ENCODE data around the gene CYP2B6. TPM values are rescaled to one million over a fixed set of nuclear protein-coding genes. Genes with fewer than 3 reads are reported as not detected.

CYP2B6 gene
- total RNA-seq (2012; rRNA removed), result not detected in 2 replicates

DNA sequence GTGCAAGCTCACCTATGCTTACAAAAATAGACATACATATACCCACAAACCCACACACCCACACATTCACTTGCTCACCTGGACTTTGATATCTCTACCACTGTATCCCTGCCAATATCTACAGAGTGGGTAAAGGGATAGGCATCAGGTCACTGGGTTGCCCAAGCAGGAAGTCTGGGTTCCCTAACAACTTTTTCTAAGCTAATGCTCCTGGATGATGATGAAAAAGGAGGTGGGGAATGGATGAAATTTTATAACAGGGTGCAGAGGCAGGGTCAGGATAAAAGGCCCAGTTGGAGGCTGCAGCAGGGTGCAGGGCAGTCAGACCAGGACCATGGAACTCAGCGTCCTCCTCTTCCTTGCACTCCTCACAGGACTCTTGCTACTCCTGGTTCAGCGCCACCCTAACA, at the start of gene CYP2B6:
TSS of gene CYP2B6 (plus strand) at position 311 of the 410 bp plus-strand sequence. CDS start at position 335, 24 bp downstream.
- H3K4me3 ChIP-seq (ENCODE audit: low read length), result no peak within 1 kb of the TSS
- no peak within 1 kb of the TSS for H3K9ac ChIP-seq (ENCODE audit: low read depth, low read length)
- H3K4me2 ChIP-seq (ENCODE audit: low read length), result no peak within 1 kb of the TSS
- no peaks in the 10 kb centered on the region for H3K27me3 ChIP-seq (ENCODE audit: control insufficient read depth, insufficient read depth, low read length)
- no peaks in the 10 kb centered on the region for H3K4me1 ChIP-seq (ENCODE audit: control insufficient read depth, insufficient read depth, low read length)
- no peaks in the 10 kb centered on the region for H3K9me3 ChIP-seq (replicated peaks; ENCODE audit: low read length)
- H3K36me3 ChIP-seq (ENCODE audit: insufficient read depth, low read length), result no peaks in the 10 kb centered on the region

DNA sequence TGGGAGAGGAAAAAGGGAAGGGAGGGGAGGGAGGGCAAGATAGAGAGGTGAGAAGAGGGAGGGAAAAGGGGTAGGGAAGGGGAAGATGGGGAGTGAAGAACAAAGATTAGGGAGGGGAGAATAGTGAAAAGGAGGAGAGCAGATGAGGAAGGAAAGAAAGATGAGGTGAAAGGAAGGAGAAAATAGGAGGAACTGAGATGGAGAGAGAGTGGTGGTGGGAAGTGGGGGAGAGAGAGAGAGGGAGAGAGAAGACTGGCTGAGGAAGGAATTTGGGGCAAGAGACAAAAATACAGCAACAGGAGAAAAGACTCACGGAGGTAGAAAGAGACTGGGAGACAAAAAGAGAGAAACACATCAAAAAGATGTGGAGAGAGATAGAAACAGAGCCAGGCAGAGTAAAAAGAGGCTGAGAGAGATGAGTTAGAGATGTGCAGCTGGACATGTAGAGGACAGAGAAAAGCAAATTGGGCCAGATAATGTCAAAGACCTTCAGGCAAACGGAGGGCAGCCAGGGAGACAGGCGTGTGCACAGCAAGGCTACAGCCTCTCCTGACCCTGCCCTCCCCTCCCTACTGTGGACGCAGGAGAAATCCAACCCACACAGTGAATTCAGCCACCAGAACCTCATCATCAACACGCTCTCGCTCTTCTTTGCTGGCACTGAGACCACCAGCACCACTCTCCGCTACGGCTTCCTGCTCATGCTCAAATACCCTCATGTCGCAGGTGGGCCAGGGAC, 49.4 kb upstream of the CYP2B6 start:
- H3K9me3 ChIP-seq (replicated peaks; ENCODE audit: low read length), result no peaks in the 10 kb centered on the region
- H3K27me3 ChIP-seq (ENCODE audit: control insufficient read depth, insufficient read depth, low read length), result peaks cover 3% of the 10 kb centered on the region
- no peak overlapping the region for H3K4me2 ChIP-seq (ENCODE audit: low read length)
- H3K4me3 ChIP-seq (ENCODE audit: low read length), result no peak overlapping the region
- H3K4me1 ChIP-seq (ENCODE audit: control insufficient read depth, insufficient read depth, low read length), result no peaks in the 10 kb centered on the region
- no peak overlapping the region for H3K9ac ChIP-seq (ENCODE audit: low read depth, low read length)
- H3K36me3 ChIP-seq (ENCODE audit: insufficient read depth, low read length), result no peaks in the 10 kb centered on the region

DNA sequence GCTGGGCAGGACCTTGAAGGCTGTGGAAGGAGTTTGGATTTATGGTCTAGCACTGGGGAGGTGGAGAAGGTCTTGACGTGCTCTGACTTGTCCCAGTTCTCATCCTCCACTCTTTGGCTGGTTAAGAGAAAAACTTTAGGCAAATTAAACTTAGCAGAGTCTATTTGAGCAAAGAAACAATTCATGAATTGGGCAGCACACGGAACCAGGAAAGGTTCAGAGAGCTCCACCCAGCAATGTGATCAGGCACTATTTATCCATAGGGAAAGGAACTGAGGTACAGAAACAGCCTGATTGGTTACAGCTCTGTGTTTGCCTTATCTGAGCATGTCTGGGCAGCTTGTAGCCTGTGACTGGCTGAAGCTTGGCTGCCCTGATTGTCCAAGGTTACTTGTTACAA, 45.4 kb upstream of the CYP2B6 start:
- H3K4me3 ChIP-seq (ENCODE audit: low read length), result no peak overlapping the region
- no peaks in the 10 kb centered on the region for H3K9me3 ChIP-seq (replicated peaks; ENCODE audit: low read length)
- no peak overlapping the region for H3K4me2 ChIP-seq (ENCODE audit: low read length)
- H3K27me3 ChIP-seq (ENCODE audit: control insufficient read depth, insufficient read depth, low read length), result no peaks in the 10 kb centered on the region
- no peaks in the 10 kb centered on the region for H3K36me3 ChIP-seq (ENCODE audit: insufficient read depth, low read length)
- no peak overlapping the region for H3K9ac ChIP-seq (ENCODE audit: low read depth, low read length)
- no peaks in the 10 kb centered on the region for H3K4me1 ChIP-seq (ENCODE audit: control insufficient read depth, insufficient read depth, low read length)

DNA sequence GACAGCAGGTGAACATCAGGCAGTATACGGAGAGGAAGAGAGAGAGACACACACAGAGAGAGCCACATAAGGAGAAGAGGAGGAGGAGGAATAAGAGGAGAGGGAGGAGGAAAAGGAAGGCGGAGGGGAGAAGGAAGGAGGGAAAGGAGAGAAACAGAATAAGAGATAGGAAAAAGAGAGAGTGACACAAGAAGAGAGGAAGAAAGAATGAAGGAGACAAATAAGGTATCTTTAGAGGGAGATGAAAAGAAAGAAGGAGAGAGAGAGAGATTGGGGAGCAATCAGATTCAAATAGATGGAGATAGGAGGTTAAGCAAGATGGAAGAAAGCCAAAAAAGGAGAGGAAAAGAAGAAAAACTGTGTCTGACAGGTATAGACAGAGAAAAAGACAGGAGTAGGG, 44.0 kb upstream of the CYP2B6 start:
- Histone ChIP-seq H3K9me3 (replicated peaks; ENCODE audit: low read length) (no peaks in the 10 kb centered on the region), H3K4me2 (ENCODE audit: low read length) (no peak overlapping the region), H3K36me3 (ENCODE audit: insufficient read depth, low read length) (no peaks in the 10 kb centered on the region), H3K9ac (ENCODE audit: low read depth, low read length) (no peak overlapping the region), H3K27me3 (ENCODE audit: control insufficient read depth, insufficient read depth, low read length) (no peaks in the 10 kb centered on the region), H3K4me1 (ENCODE audit: control insufficient read depth, insufficient read depth, low read length) (no peaks in the 10 kb centered on the region), H3K4me3 (ENCODE audit: low read length) (no peak overlapping the region)

DNA sequence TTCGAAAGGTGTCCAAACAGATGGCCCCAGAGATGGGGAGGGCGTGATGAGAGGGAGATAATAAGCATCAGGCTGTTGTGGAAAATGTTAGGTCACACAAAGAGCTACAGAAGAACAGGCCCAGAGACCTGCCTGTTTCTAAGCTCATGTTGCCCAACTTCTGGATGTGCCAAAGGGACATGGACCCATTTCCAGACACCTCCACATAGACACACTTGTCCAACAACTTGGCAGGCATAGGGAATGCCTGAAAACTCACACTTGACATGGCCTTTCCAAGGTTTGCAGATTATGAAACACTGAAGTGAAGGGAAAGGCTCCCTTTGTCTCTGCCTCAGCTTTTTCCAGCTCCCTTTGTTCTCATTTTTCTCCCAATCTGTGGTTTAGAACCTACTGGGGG, 43.5 kb upstream of the CYP2B6 start:
- Histone ChIP-seq H3K27me3 (ENCODE audit: control insufficient read depth, insufficient read depth, low read length) (no peaks in the 10 kb centered on the region), H3K36me3 (ENCODE audit: insufficient read depth, low read length) (no peaks in the 10 kb centered on the region), H3K9me3 (replicated peaks; ENCODE audit: low read length) (no peaks in the 10 kb centered on the region), H3K4me3 (ENCODE audit: low read length) (no peak overlapping the region), H3K4me1 (ENCODE audit: control insufficient read depth, insufficient read depth, low read length) (no peaks in the 10 kb centered on the region), H3K4me2 (ENCODE audit: low read length) (no peak overlapping the region), H3K9ac (ENCODE audit: low read depth, low read length) (no peak overlapping the region)

DNA sequence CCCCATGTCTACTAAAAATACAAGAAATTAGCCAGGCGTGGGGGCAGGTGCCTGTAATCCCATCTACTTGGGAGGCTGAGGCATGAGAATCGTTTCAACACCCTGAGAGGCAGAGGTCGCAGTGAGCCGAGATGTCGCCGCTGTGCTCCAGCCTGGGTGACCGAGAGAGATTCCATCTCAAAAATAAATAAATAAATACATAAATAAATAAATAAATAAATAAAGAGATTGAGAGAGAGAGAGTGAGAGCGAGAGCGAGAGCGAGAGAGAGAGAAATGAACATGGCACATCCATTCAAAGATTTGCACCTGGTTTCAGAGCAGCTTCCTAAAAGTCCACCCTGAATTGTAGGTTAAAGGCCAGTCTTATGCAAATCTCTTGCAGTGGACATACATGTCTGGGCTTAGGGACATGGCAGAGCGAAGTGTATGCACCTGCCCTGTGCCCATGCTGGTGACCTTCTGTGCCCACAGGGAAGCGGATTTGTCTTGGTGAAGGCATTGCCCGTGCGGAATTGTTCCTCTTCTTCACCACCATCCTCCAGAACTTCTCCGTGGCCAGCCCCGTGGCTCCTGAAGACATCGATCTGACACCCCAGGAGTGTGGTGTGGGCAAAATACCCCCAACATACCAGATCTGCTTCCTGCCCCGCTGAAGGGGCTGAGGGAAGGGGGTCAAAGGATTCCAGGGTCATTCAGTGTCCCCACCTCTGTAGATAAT, 42.3 kb upstream of the CYP2B6 start:
- no peaks in the 10 kb centered on the region for H3K27me3 ChIP-seq (ENCODE audit: control insufficient read depth, insufficient read depth, low read length)
- H3K4me2 ChIP-seq (ENCODE audit: low read length), result no peak overlapping the region
- H3K36me3 ChIP-seq (ENCODE audit: insufficient read depth, low read length), result no peaks in the 10 kb centered on the region
- peaks cover 3% of the 10 kb centered on the region for H3K9me3 ChIP-seq (replicated peaks; ENCODE audit: low read length)
- no peak overlapping the region for H3K4me3 ChIP-seq (ENCODE audit: low read length)
- no peaks in the 10 kb centered on the region for H3K4me1 ChIP-seq (ENCODE audit: control insufficient read depth, insufficient read depth, low read length)
- H3K9ac ChIP-seq (ENCODE audit: low read depth, low read length), result no peak overlapping the region

DNA sequence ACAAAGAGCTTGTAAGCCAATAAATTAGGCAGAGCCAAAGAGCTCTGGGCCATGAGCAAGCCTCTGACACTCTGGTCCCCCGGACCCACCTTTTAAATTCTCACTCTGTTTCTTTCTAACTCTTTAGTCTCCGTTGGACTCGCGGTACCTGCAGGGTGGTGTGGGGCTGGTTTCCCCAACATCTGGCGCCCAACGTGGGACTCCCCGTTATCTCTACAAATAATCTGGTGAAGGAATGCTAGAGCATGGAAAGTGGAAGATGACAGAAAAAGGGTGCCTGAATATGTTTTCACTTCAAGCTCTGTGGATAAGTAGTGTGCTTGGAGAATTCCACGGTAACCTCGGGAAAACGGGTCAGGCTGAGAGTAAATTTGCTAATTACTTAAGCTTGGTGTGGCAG, 36.5 kb upstream of the CYP2B6 start:
- H3K4me2 ChIP-seq (ENCODE audit: low read length), result no peak overlapping the region
- H3K4me1 ChIP-seq (ENCODE audit: control insufficient read depth, insufficient read depth, low read length), result no peaks in the 10 kb centered on the region
- no peaks in the 10 kb centered on the region for H3K36me3 ChIP-seq (ENCODE audit: insufficient read depth, low read length)
- H3K27me3 ChIP-seq (ENCODE audit: control insufficient read depth, insufficient read depth, low read length), result no peaks in the 10 kb centered on the region
- H3K4me3 ChIP-seq (ENCODE audit: low read length), result no peak overlapping the region
- no peak overlapping the region for H3K9ac ChIP-seq (ENCODE audit: low read depth, low read length)
- H3K9me3 ChIP-seq (replicated peaks; ENCODE audit: low read length), result peaks cover 17% of the 10 kb centered on the region

DNA sequence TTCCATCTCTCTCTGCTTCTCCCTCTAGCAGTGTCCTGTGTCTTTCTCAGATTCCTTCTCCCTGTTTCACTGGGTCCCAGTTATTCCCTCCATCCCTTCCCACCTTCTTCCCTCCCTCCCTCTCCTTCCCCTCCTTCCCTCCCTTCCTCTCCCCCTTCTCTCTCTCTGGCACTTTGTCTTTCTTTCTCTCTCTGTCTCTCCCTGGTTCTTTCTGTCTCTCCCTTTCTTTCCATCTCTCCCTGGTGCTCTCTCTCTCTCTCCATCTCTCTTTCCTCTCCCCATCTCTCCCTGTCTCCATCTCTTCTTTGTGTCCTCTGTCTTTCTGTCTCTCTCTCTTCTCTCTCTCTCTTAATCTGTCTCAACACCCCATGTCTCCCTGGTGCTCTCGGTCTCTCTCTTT, 31.7 kb upstream of the CYP2B6 start:
- Histone ChIP-seq H3K4me2 (ENCODE audit: low read length) (no peak overlapping the region), H3K27me3 (ENCODE audit: control insufficient read depth, insufficient read depth, low read length) (peaks cover 7% of the 10 kb centered on the region), H3K9ac (ENCODE audit: low read depth, low read length) (no peak overlapping the region), H3K4me3 (ENCODE audit: low read length) (no peak overlapping the region), H3K4me1 (ENCODE audit: control insufficient read depth, insufficient read depth, low read length) (no peaks in the 10 kb centered on the region), H3K36me3 (ENCODE audit: insufficient read depth, low read length) (no peaks in the 10 kb centered on the region), H3K9me3 (replicated peaks; ENCODE audit: low read length) (peaks cover 8% of the 10 kb centered on the region)

DNA sequence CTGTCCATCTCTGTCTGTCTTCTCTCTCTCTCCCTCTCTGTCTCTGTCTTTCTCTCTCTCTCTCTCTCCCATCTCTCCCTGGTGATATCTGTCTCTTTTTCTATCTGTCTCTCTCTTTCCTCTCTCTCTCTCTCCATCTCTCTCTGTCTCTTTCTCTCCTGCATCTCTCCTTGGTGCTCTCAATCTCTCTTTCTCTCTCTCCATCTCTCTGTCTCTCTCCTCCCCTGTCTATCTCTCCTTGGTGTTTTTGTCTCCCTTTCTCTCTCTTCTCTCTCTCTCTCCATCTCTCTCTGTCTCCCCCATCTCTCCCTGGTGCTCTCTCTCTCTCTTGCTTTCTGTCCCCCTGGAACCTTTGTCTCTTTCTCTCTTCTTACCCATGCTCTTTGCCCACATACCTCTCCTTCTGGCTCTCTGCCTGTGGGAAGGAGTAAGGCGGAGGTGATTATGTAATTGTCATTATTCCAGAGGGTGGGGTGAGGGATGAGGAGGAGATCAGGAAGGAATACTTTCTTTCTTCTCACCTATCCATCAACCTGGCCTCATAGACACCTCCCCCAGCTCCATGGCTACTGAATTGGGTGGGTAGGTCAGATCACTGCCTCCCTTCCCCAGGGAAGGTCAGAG, 30.9 kb upstream of the CYP2B6 start:
- Histone ChIP-seq H3K4me3 (ENCODE audit: low read length) (no peak overlapping the region), H3K27me3 (ENCODE audit: control insufficient read depth, insufficient read depth, low read length) (peaks cover 7% of the 10 kb centered on the region), H3K9me3 (replicated peaks; ENCODE audit: low read length) (no peaks in the 10 kb centered on the region), H3K36me3 (ENCODE audit: insufficient read depth, low read length) (no peaks in the 10 kb centered on the region), H3K9ac (ENCODE audit: low read depth, low read length) (no peak overlapping the region), H3K4me1 (ENCODE audit: control insufficient read depth, insufficient read depth, low read length) (no peaks in the 10 kb centered on the region), H3K4me2 (ENCODE audit: low read length) (no peak overlapping the region)

DNA sequence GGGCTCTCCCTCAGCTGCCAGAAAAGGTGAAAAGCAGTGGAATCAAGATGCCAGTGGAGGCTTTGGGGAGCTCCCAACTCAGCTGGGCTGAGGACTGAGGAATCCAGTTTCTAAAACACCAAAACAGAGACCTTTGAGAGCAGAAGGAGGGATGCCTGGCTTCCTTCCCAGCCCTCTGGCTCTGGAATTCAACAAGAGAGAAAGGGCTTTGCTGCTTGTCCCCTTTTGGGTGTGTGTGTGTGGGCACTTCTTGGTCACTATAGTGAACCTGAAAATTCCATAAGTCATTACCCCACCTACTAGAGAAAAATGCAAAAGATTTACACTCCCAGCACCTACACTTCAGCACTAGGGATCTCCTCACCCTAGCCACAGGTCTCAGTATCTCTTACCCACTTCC, 30.3 kb upstream of the CYP2B6 start:
- peaks cover 7% of the 10 kb centered on the region for H3K27me3 ChIP-seq (ENCODE audit: control insufficient read depth, insufficient read depth, low read length)

DNA sequence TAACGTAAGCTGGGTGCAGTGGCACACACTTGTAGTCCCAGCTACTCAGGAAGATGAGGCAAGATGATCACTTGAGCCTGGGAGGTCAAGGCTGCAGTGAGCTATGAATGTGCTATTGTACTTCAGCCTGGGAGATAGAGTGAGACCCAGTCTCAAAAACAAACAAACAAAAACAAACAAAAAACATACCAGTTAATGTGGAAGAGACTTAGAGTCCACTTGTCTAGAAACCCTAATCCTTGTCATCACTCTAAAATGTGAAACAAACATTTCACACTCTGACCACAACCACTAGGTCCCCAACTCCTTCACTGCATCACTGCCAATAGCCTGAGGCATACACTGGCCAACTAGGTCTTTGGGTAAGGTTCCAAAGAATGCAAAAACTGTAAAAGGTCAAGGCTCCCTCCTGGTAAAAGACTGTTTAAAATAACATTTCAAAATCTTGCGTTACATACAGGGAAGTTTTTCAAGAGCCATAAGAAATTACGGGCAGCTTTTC, 28.6 kb upstream of the CYP2B6 start:
- H3K27me3 ChIP-seq (ENCODE audit: control insufficient read depth, insufficient read depth, low read length), result peaks cover 7% of the 10 kb centered on the region
- no peak overlapping the region for H3K4me2 ChIP-seq (ENCODE audit: low read length)
- no peak overlapping the region for H3K9ac ChIP-seq (ENCODE audit: low read depth, low read length)
- no peaks in the 10 kb centered on the region for H3K36me3 ChIP-seq (ENCODE audit: insufficient read depth, low read length)
- H3K4me1 ChIP-seq (ENCODE audit: control insufficient read depth, insufficient read depth, low read length), result no peaks in the 10 kb centered on the region
- H3K9me3 ChIP-seq (replicated peaks; ENCODE audit: low read length), result no peaks in the 10 kb centered on the region
- no peak overlapping the region for H3K4me3 ChIP-seq (ENCODE audit: low read length)

More for the DNA sequence above, 30.3 kb upstream of the CYP2B6 start:
- no peak overlapping the region for H3K4me3 ChIP-seq (ENCODE audit: low read length)
- no peak overlapping the region for H3K9ac ChIP-seq (ENCODE audit: low read depth, low read length)
- no peaks in the 10 kb centered on the region for H3K4me1 ChIP-seq (ENCODE audit: control insufficient read depth, insufficient read depth, low read length)
- H3K9me3 ChIP-seq (replicated peaks; ENCODE audit: low read length), result no peaks in the 10 kb centered on the region
- no peak overlapping the region for H3K4me2 ChIP-seq (ENCODE audit: low read length)
- no peaks in the 10 kb centered on the region for H3K36me3 ChIP-seq (ENCODE audit: insufficient read depth, low read length)

Measured in skeletal muscle satellite cell (primary cell).